Inflammatory macrophage treated with lipopolysaccharide for 1 hour (primary cell): ENCODE measurements around the gene LYZL2.
A peak's percentile ranks its signal among the peaks of the same experiment; 100 is the strongest.

Experiments used
- DNase-seq, 2 donors: peaks; one replicate each; pipeline ENCODE4 v3.0.0-alpha.2; 2020 to 2022

The LYZL2 gene

GRCh38 chr10:30589441-30589840, 40.1 kb downstream of the LYZL2 start:
- peak in 1 of 2 donors; percentile 50 for DNase-seq

GRCh38 chr10:30587522-30588031, 42.0 kb downstream of the LYZL2 start:
- peak; percentile 92 to 99 for DNase-seq

GRCh38 chr10:30586828-30587227, 42.7 kb downstream of the LYZL2 start:
- no peak for DNase-seq

GRCh38 chr10:30583778-30584415, 45.7 kb downstream of the LYZL2 start:
- DNase-seq: peak; percentile 96 to 99

GRCh38 chr10:30581779-30582380, 47.7 kb downstream of the LYZL2 start:
- peak; percentile 58 to 80 for DNase-seq

- peak; percentile 87 to 89 for DNase-seq
Observed at GRCh38 chr10:30580676-30581075, 48.9 kb downstream of the LYZL2 start.

- DNase-seq: no peak
Observed at GRCh38 chr10:30580241-30580640, 49.3 kb downstream of the LYZL2 start.

GRCh38 chr10:30579574-30579973, 50.0 kb downstream of the LYZL2 start:
- no peak for DNase-seq

- DNase-seq: no peak
Observed at GRCh38 chr10:30577048-30577447, 52.5 kb downstream of the LYZL2 start.

- DNase-seq: no peak
Observed at GRCh38 chr10:30576641-30577040, 52.9 kb downstream of the LYZL2 start.

- no peak for DNase-seq
Observed at GRCh38 chr10:30574432-30574796, 55.1 kb downstream of the LYZL2 start.

- peak; percentile 75 to 87 for DNase-seq
Observed at GRCh38 chr10:30573721-30574431, 55.7 kb downstream of the LYZL2 start.

GRCh38 chr10:30565449-30565848, 64.1 kb downstream of the LYZL2 start:
- no peak for DNase-seq

- DNase-seq: no peak
Observed at GRCh38 chr10:30562787-30563186, 66.8 kb downstream of the LYZL2 start.
